ENCODE results near the gene DEPDC1B.

DNA sequence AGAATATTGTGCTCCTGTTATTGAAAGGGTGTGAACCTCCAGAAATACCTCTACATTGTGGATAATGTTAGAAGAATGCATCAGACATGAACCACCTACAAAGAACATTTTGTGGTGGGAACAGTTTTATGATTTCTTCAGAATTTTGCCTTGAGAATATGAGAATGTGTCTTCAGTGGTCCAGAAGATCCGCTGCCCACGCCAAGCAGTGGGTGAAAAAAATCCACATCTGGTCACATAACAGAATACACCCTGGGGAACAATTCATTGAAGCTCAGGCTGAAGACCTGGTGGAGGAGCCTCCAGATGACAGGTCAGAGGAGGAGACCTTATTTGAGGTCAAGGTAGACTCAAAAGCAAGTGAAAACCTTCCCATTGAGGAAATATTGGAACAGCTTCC is 69.1 kb downstream of the DEPDC1B start:
- TF ChIP-seq, protein P1, sequence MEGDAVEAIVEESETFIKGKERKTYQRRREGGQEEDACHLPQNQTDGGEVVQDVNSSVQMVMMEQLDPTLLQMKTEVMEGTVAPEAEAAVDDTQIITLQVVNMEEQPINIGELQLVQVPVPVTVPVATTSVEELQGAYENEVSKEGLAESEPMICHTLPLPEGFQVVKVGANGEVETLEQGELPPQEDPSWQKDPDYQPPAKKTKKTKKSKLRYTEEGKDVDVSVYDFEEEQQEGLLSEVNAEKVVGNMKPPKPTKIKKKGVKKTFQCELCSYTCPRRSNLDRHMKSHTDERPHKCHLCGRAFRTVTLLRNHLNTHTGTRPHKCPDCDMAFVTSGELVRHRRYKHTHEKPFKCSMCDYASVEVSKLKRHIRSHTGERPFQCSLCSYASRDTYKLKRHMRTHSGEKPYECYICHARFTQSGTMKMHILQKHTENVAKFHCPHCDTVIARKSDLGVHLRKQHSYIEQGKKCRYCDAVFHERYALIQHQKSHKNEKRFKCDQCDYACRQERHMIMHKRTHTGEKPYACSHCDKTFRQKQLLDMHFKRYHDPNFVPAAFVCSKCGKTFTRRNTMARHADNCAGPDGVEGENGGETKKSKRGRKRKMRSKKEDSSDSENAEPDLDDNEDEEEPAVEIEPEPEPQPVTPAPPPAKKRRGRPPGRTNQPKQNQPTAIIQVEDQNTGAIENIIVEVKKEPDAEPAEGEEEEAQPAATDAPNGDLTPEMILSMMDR (IDR thresholded peaks at IDR 0.05; ENCODE audit: borderline replicate concordance, extremely low read depth, low read length, poor library complexity, severe bottlenecking): no peak
- no peak for TF ChIP-seq EZH2 (IDR thresholded peaks at IDR 0.05; ENCODE audit: borderline replicate concordance, low read depth, low read length, severe bottlenecking)

All from DND-41 (cell line).